Measurements from ENCODE around the gene ATP2B3.

ATP2B3 gene

GRCh38 chrX:153517423-153517822 is at the start of gene ATP2B3:
Gene ATP2B3, plus strand, starts transcription at chrX:153517642. Its CDS starts 18,606 bp downstream, at chrX:153536248.
- no peak for DNase-seq

- no peak for DNase-seq
Observed at GRCh38 chrX:153468008-153468580, 49.3 kb upstream of the ATP2B3 start.

DNA sequence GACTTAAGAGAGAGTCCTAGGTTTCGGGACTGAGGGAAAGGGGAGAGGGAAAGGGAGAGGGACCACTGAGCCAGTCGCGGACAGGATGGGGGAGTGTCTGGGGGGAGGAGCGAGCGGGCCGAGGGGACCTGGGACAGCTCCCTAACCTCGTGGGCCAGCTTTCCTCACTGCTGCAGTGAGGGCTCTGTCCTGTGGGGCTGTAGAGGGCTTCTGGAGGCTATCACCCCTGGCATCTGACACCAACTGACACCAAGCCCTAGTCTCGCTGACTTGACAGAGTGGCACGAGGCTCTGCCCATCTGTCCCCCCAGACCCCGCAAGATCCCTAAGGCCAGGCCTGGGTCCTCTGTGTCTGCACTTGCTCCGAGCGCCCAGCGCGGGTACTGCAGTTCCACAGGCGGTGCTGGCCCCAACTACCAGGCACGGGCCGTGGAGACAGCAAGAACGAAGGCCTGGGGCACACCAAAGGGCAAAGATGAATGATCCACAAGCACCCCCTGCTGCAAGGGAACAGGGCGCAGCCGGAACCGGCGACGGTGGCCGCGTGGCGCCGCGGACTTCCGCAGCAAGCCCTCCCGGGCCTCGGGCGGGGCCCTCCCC is 47.5 kb upstream of the ATP2B3 start:
- DNase-seq: peak; percentile 7

DNA sequence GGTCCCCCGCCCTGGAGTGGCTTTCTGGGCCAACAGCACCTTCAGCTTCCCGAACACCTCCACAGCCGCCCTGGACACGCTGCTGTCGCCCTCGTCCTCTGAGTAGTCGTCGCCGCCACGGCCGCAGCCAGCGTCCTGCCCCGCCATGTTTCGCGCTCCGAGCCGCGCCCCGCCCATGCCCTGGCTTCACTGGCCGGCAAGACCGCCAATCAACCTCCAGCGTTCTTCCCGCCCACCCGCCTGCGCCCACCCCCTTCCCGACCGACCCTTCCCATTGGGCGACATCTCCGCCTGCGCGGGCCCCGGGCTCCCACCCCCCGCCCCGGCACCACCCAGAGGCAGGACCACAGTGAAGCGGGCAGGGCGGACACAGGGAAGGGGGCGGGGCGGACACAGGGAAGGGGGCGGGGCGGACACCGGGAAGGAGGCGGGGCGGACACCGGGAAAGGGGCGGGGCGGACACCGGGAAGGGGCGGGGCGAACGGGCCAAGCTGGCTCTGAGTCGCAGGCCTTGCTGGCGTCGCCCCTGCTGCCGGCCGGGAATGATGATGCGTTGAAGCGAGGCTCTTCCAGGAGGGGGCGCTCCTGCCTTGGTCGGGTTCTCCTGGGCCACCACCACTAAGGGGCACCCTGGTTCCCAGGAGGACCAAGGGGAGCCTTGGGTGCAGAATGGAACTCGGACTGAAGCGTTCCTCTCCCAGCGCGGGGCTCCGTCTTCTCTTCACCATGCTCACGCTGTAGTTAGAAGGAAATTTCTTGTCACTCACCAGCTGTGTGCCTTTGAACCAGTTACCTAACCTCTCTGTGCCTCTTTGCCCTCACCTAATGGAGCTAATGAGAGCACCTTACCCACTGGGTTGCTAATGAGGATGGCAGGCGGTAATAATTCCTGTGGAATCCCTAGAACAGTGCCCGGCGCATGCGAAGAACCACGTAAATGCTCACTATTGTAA is 46.8 kb upstream of the ATP2B3 start, which contains the start of gene HAUS7:
TSS of gene HAUS7 (minus strand) at position 166 of the 953 bp plus-strand sequence. CDS start at position 147, 19 bp downstream.
- DNase-seq: peak; percentile 80

- no peak for DNase-seq
Observed at GRCh38 chrX:153471663-153472280, 45.7 kb upstream of the ATP2B3 start.

DNA sequence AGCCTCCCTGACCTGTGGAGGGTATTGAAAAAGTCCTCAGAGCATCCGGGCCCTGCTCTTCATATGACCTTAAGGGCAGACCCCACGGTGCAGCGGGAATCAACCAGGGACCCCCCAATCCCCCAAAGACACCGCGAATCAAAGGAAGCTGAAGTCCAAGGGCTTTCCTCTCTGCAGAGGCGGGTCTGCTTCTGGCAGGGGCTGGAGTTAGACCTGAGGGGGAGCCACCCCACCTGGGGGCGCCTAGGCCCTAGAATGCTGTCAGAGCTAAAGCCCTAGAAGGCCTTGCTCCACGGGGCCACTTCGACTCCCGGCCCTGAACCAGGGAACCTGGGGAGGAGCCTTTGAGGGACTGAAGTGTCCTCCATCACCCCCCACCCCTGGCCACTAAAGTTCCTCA is 44.3 kb upstream of the ATP2B3 start:
- no peak for DNase-seq

- no peak for DNase-seq
Observed at GRCh38 chrX:153474266-153474665, 43.2 kb upstream of the ATP2B3 start.

GRCh38 chrX:153474718-153475117 is 42.7 kb upstream of the ATP2B3 start:
- no peak for DNase-seq

DNA sequence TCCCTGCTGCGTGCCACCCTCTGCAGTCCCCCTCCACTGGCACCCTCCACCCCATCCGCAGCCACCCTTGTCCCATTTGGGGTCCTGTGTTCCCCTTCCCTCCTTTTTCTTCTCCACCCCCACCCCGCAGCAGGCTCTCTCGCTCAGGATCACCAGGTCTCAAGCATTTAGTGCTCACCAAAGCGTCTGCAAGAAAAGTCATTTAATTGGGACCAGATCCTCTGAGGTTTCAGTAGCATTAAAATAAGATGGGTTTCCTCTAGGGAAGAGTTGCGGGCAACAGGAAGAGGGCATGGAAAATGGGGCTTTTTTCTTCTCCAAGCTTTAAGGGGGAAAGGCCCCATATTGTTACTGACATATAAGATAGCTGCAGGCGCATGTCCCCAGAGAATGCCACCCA is 42.2 kb upstream of the ATP2B3 start:
- DNase-seq: no peak

DNA sequence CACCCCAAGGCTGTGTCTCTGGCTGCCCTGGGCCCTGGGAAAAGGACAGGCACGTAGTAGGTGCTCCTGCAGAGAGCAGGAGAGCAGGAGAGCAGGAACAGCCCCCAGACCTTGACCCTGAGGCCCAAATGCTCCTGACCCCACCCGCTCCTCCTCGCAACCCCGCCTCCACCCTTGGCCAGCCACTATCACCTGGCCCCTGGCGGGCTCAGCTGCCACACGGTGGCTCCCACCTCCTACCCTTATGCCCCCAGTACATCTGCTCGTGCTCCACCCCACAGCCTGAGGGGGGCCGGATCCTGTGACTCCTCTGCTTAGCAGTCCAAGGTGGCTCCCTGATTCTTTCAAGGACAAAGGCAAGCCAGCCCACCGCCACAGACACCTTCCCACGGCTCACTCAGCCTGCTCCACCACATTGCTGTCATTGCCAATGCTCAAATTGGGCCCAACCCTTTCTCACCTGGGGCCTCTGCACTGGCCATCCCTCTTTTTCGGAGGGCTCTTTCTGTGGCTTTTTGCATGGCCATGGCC is 41.6 kb upstream of the ATP2B3 start:
- DNase-seq: no peak

DNA sequence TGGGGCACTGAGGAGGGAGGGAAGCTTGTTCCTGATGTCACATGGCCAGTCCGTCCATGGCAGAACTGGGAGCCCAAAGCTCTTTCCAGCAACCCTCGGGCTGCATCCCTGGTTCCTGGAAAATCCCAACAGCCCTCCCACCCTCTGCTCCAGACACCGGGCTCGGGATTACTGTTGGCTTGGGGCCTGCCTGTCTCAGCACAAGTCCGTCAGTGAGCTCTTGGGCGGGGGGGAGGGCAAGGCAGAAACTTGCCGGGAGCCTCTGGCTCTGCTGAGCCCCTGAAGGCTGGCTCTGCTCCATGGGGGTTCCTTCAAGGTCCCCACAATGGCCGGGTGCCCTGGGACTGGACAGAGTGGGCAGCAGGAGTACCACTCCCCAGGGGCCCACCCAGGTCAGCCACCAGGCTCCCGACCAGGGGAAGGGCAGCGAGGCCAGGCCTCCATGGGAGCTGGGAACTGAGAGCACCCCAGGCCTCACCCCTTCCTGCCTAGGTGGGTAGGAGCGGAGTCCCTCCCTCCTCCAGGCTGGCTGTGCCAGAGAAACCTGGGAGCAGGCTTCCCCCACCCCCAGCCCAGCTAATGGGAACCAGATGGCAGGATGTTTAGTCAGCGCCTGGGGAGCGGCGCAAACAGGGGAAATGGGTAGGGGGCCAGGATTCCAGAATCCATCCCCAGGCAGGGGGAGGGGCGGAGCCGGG is 40.6 kb upstream of the ATP2B3 start:
- peak; percentile 40 for DNase-seq

DNA sequence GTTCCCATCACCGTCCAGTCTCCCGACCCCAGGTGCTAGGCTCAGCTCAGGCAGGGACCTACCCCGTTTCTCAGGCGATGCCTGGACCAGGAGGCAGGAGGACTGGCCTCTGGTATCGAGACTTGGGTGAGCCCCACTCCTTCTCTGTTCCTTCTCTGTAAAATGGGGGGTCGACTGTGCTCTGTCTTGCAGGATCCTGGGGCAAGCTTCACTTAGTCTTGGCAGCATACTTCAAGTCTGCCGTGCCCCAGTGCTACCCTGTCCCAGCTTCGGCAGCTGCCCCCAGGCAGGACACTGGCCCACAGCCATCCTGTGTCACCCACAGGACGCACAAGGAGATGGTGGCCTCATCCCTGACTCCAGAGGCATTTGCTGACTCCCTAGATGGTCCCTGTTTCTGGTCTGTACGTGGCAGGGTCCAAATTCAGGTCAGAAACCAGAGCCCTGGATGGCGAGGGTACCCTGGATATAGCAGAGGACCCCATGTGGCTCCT is 40.0 kb upstream of the ATP2B3 start:
- no peak for DNase-seq

GRCh38 chrX:153477901-153478300 is 39.5 kb upstream of the ATP2B3 start:
- DNase-seq: no peak

GRCh38 chrX:153478746-153479145 is 38.7 kb upstream of the ATP2B3 start:
- no peak for DNase-seq

DNA sequence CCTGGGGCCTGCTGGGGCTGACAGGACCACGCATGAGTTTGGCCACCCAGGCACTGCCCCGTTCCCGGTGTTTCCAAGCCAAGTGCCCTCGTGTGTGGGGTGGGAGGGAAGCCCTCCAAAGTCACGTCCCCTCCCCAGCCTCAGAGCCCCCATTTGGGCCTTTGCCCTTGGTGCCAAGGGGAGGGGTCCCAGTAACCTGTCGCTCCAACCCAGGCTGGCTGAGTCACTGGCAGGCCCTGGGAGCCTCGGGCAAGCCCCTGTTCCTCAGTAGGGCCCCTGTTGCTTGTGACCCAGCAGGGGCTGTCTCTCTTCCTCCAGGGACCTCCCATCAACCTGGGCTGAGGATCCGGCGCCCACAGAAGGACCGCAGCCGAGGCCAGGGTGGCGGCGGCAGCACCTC is 36.4 kb upstream of the ATP2B3 start:
- DNase-seq: no peak

GRCh38 chrX:153482376-153483015 is 34.9 kb upstream of the ATP2B3 start:
- no peak for DNase-seq

GRCh38 chrX:153485396-153486080 is 31.9 kb upstream of the ATP2B3 start:
- DNase-seq: no peak

- no peak for DNase-seq
Observed at GRCh38 chrX:153486171-153486570, 31.3 kb upstream of the ATP2B3 start.

GRCh38 chrX:153487590-153488071 is 29.8 kb upstream of the ATP2B3 start:
- no peak for DNase-seq

DNA sequence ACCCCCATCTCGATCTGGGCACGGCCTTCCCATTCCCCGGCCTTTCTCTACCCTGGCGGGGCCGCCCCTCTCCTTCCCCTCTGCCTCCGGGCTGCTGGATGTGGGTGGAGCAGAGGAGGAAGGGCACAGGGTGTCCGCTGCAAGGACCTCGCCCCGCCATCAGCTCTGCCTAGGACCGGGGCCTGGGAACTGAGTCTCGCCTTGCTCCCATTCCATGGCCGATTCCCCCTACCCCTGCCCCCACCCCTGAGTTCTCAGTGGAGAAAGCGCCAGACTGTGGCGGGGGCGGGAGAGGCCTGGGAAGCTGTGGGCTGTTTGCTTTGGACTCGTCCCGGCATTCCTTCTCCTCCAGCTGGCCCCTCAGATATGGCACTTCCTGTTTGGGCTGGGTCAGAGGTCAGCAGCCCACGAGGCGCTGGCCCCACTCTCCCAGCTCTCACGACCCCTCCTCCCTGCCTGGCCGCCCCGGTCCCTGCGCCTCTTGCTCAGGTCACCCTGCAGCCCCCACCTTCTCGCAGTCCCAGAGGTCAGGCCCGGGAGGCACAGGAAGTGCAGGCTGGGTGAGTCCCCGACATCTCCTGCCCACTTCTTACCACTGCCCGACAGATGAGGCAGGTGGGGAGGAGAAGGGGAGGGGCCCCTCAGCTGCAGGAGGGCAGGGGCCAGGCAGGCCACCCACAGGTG is 29.1 kb upstream of the ATP2B3 start:
- no peak for DNase-seq
